K562 treated with DMSO at 1 percent for 4 hours (cell line): ENCODE measurements around the gene PGAM1. TPM values are rescaled to one million over a fixed set of nuclear protein-coding genes. Genes with fewer than 3 reads are reported as not detected.

Experiments used
- total RNA-seq: library from RNA; unstranded; fragments of 300-600 nt; gene quantifications from 2 replicates; pipeline ENCODE4 v1.2.3, GENCODE V29; 2022; ENCODE audit not compliant: insufficient read depth

PGAM1 gene
- 181 and 216 TPM in 2 replicates for total RNA-seq

DNA sequence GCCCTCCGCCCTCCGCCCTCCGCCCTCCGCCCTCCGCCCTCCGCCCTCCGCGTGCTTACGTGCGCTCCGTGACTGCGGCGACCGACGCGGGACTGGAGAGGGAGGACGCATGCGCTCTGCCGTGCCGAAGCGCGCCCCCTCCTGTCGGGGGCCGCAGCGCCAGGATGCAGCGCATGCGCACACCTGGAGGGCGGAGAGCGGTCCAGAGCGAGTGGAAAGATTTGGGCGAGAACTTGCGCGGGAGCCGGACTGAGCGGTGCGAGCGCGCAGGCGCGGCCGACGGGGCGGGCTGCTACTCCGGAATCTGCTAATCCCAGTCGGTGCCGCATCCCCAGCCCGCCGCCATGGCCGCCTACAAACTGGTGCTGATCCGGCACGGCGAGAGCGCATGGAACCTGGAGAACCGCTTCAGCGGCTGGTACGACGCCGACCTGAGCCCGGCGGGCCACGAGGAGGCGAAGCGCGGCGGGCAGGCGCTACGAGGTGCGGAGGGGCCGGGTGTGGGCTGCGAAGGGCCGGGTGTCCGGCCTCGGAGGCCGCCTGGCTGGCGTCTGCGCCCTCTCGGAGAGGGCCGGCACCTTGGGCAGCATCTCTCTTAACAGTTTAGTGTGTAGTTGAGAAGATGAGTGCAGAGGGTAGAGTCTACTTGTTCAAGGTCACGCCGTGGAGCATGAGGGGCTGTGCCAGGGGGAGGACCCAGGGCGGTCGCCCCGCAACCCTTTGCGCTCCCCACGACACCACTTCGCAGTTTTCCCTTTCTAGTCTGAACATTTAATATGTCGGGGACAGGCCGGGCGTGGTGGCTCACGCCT is at the start of gene PGAM1:
PGAM1 (plus strand) TSS at position 228 of the 812 bp plus-strand sequence; CDS start at position 345, 117 bp downstream.

DNA sequence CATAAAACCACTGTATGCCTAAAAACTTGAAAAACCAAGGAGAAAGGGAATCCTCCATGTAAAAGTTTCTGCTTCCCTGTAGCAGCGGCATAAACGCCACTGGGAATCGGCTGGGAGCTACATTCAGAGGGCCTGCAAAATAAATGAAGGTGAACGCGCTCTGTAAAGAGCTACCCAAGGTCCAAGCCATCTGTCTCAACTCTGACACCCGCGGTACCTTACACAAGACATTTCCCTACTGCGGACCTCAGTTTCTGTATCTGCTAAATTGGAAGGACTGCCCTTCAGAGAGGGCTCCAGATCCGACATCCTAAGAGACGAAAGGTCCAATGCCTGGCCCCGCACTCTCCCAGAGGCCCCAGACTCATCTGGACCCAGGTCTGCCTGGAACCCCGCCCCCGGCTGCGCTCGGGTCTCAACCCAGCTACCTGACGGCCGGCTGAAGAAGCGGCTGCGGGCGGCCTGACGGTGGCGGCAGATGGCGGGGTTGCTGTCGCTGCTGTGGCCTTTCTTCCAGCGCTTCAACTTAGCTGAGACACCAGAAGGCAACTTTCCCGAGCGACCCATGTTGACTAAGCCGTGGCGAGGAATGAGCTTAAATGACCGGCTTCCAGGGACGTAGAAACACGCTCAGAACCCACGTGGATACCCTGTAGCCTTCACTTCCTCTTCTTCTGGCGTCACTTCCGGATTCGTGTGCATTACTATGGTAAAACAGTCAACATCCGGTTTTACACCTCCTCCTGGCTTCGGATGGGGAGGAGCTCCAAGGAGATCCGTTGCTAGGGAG is 25.1 kb upstream of the PGAM1 start, which contains the start of gene RRP12:
RRP12 (minus strand) TSS at position 676 of the 790 bp plus-strand sequence; CDS start at position 567, 109 bp downstream.

DNA sequence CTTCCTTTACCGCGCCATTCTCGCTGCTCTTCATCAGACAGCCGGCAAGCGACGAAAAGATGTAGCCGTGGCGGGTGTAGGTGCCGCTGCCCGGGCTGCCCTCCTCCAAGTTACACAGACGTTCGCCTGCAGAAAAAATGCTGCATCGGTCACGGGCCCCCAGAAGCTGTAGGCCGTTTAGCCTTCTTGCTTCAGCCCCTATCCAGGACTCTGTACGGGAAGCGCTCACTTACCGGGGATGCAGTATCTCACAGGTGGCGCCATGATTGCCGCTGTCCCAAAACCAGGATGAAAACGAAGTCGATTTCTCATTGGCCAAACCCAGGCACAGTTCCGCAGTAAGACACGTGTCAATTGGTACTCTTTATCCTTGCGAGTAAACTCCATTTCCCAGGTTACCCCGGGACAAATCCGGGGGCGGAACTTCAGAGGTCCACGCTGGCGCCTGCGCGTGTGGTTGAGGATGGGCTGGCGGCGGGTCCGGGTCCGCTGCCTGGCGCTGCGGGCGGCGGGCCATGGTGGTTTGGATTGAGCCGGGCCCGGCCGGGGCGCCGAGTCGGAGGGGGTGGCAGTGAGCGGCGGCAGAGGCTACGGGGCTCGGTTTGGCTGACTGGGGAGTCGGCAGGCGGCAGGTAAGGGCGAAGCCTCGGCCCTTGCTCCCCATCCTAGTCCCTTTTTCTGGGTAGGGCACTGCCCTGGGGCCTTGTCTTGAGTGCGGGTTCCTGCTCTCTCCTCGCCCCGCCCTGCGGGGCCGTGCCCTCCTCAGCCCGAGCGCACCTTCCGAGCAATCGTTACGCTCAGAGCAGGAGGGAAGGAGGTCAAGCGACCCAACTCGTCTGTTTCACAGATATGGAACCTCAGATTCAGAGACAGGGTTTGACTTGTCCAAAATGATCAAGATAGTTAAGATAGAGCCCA is 20.0 kb downstream of the PGAM1 start, which contains the start of the genes EXOSC1 and ZDHHC16:
EXOSC1 (minus strand) TSS at position 285 of the 918 bp plus-strand sequence; CDS start at position 264, 21 bp downstream.
ZDHHC16 (plus strand) TSS at position 454 of the 918 bp plus-strand sequence. CDS start 5,501 bp downstream, outside the sequence.

Other genes with a start within 250 kb of the PGAM1 start
- 0.17 TPM in 1 of 2 replicates, not detected in the other for gene SLIT1, start 240.2 kb upstream of the PGAM1 start, total RNA-seq
- gene ARHGAP19, start 133.6 kb upstream of the PGAM1 start, total RNA-seq, result 11.9 and 12.5 TPM in 2 replicates
- 2.2 and 2.6 TPM in 2 replicates for gene FRAT1, start 106.9 kb upstream of the PGAM1 start, total RNA-seq
- 22.9 and 24.5 TPM in 2 replicates for gene FRAT2, start 91.5 kb upstream of the PGAM1 start, total RNA-seq
- 10.5 and 11.0 TPM in 2 replicates for gene RRP12, start 24.9 kb upstream of the PGAM1 start, total RNA-seq
- gene EXOSC1, start 19.8 kb downstream of the PGAM1 start, total RNA-seq, result 65.0 and 67.0 TPM in 2 replicates
- 23.0 and 23.7 TPM in 2 replicates for gene ZDHHC16, start 20.0 kb downstream of the PGAM1 start, total RNA-seq
- gene MMS19, start 72.2 kb downstream of the PGAM1 start, total RNA-seq, result 37.2 and 45.8 TPM in 2 replicates
- 5.7 and 7.7 TPM in 2 replicates for gene UBTD1, start 72.7 kb downstream of the PGAM1 start, total RNA-seq
- not detected in 2 replicates for gene ANKRD2, start 146.6 kb downstream of the PGAM1 start, total RNA-seq
- not detected in 2 replicates for gene HOGA1, start 158.2 kb downstream of the PGAM1 start, total RNA-seq
- not detected in 2 replicates for gene C10orf62, start 163.5 kb downstream of the PGAM1 start, total RNA-seq
- 11.3 and 24.5 TPM in 2 replicates for gene MORN4, start 207.3 kb downstream of the PGAM1 start, total RNA-seq
- 17.8 and 24.2 TPM in 2 replicates for gene PI4K2A, start 214.5 kb downstream of the PGAM1 start, total RNA-seq